ENCODE results near the gene HHATL.

DNA sequence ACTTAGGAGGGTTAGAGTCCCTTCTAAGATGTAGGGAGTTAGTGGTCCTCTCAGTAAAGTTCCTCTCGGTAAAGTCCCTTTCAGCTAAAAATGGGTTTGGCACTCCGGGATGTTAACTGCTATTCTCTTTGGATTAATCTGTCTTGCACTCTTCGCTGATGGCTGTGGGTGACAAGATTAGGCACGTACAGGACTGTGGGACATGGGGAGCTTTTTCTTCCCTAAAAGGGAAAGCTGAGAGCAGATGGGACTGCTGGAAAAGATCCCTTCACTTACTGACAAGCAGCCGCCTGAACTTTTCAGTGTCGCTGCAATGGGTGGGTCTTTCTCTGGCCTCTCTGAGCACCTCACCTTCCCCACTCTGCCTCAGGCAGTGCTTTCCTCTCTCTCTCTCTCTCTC lies 16.4 kb upstream of the HHATL start:
- TF ChIP-seq, protein P1, sequence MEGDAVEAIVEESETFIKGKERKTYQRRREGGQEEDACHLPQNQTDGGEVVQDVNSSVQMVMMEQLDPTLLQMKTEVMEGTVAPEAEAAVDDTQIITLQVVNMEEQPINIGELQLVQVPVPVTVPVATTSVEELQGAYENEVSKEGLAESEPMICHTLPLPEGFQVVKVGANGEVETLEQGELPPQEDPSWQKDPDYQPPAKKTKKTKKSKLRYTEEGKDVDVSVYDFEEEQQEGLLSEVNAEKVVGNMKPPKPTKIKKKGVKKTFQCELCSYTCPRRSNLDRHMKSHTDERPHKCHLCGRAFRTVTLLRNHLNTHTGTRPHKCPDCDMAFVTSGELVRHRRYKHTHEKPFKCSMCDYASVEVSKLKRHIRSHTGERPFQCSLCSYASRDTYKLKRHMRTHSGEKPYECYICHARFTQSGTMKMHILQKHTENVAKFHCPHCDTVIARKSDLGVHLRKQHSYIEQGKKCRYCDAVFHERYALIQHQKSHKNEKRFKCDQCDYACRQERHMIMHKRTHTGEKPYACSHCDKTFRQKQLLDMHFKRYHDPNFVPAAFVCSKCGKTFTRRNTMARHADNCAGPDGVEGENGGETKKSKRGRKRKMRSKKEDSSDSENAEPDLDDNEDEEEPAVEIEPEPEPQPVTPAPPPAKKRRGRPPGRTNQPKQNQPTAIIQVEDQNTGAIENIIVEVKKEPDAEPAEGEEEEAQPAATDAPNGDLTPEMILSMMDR (IDR thresholded peaks at IDR 0.05) = no peak
- TF ChIP-seq POLR2A (IDR thresholded peaks at IDR 0.05) = no peak
